ENCODE data around the gene HPSE2. TPM values are rescaled to one million over a fixed set of nuclear protein-coding genes. Genes with fewer than 3 reads are reported as not detected.
A peak's percentile ranks its signal among the peaks of the same experiment; 100 is the strongest.

HPSE2 gene
- total and polyA plus RNA-seq, 2 donors, result 0.05 to 0.14 TPM

DNA sequence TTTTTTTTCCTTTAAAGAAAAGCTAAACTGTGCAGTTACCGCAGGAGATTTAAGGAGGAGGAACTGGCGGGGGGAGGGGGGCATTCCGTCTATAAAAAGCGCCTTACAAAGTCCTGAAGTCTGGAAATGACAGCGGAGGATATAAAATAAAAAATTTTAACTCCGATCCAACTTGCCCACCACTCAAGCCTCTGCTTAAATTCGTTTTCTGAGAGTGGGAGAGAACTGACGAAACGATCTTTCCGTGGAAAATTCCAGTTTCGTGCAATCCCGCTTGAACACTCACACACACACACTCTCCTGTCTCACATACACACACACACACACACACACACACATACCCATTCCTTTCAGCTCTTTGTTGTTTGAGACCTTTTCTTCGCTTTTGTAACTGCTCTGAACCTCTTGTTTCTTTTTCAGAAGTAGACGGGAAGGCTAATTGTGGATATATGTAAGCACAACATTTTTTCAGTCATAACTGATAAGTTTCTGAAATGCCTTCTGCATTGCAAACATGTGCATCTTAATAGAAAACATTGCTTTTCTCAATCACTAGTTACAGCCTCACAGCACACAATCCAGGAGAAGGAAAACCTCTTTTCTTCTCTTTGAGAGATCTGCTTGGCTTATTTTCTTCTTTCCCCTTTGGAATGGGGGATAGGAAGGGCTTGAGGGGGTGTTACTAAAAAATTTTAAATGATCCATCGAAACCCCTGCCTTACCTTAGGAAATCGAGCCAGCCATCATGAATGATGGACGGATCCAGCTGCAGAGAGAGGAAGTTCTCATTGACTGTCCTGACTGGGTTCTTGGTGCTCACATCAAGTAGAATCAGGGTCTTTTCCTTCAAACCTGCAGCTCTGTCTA, 628 bp downstream of the HPSE2 start:
- H3K4me1 ChIP-seq (ENCODE audit: control insufficient read depth in 2 of 2, insufficient read depth in 2 of 2, low read length in 2 of 2), result peaks cover 0 to 6% of the 10 kb centered on the region in 2 donors
- no peaks in the 10 kb centered on the region for H3K36me3 ChIP-seq (ENCODE audit: control insufficient read depth in 2 of 2, insufficient read depth in 2 of 2, low read length in 1 of 2)
- no peaks in the 10 kb centered on the region for H3K9me3 ChIP-seq (ENCODE audit: control insufficient read depth in 2 of 2, insufficient read depth in 1 of 2, low read length in 1 of 2)
- peaks cover 64 to 78% of the 10 kb centered on the region in 2 donors for H3K27me3 ChIP-seq (ENCODE audit: control insufficient read depth in 2 of 2, insufficient read depth in 1 of 2, low read length in 1 of 2)
- 6% methylated on average over 17 of the region's 17 CpGs for WGBS
- no peak for DNase-seq (ENCODE audit: low read depth in 6 of 9, low spot score in 9 of 9)
- no peak overlapping the region for H3K27ac ChIP-seq (ENCODE audit: low read depth in 1 of 2, low read length in 1 of 2)
- no peak overlapping the region for H3K4me3 ChIP-seq (ENCODE audit: low read length in 2 of 2)

- Histone ChIP-seq H3K4me1 (ENCODE audit: control insufficient read depth in 2 of 2, insufficient read depth in 2 of 2, low read length in 2 of 2) (peaks cover 0 to 6% of the 10 kb centered on the region in 2 donors), H3K27me3 (ENCODE audit: control insufficient read depth in 2 of 2, insufficient read depth in 1 of 2, low read length in 1 of 2) (peaks cover 64 to 81% of the 10 kb centered on the region in 2 donors), H3K4me3 (ENCODE audit: low read length in 2 of 2) (peak overlapping the region in 1 of 2 donors; percentile 11), H3K36me3 (ENCODE audit: control insufficient read depth in 2 of 2, insufficient read depth in 2 of 2, low read length in 1 of 2) (no peaks in the 10 kb centered on the region), H3K9me3 (ENCODE audit: control insufficient read depth in 2 of 2, insufficient read depth in 1 of 2, low read length in 1 of 2) (no peaks in the 10 kb centered on the region), H3K27ac (ENCODE audit: low read depth in 1 of 2, low read length in 1 of 2) (no peak overlapping the region)
- WGBS, result 1% methylated on average over 49 of the region's 49 CpGs
- peak in 3 of 9 donors; percentile 7 to 37 (median 28) for DNase-seq (ENCODE audit: low read depth in 6 of 9, low spot score in 9 of 9)
These were observed 1.4 kb downstream of the HPSE2 start for GRCh38 chr10:99234041-99234790.

GRCh38 chr10:99233689-99234037, 2.0 kb downstream of the HPSE2 start:
- DNase-seq (ENCODE audit: low read depth in 6 of 9, low spot score in 9 of 9), result no peak
- Histone ChIP-seq H3K27me3 (ENCODE audit: control insufficient read depth in 2 of 2, insufficient read depth in 1 of 2, low read length in 1 of 2) (peaks cover 64 to 80% of the 10 kb centered on the region in 2 donors), H3K9me3 (ENCODE audit: control insufficient read depth in 2 of 2, insufficient read depth in 1 of 2, low read length in 1 of 2) (no peaks in the 10 kb centered on the region), H3K36me3 (ENCODE audit: control insufficient read depth in 2 of 2, insufficient read depth in 2 of 2, low read length in 1 of 2) (no peaks in the 10 kb centered on the region), H3K4me3 (ENCODE audit: low read length in 2 of 2) (no peak overlapping the region), H3K4me1 (ENCODE audit: control insufficient read depth in 2 of 2, insufficient read depth in 2 of 2, low read length in 2 of 2) (peaks cover 0 to 6% of the 10 kb centered on the region in 2 donors), H3K27ac (ENCODE audit: low read depth in 1 of 2, low read length in 1 of 2) (no peak overlapping the region)
- 7% methylated on average over 18 of the region's 18 CpGs for WGBS

- WGBS, result 12% methylated on average over 18 of the region's 18 CpGs
- Histone ChIP-seq H3K27me3 (ENCODE audit: control insufficient read depth in 2 of 2, insufficient read depth in 1 of 2, low read length in 1 of 2) (peaks cover 64 to 77% of the 10 kb centered on the region in 2 donors), H3K4me1 (ENCODE audit: control insufficient read depth in 2 of 2, insufficient read depth in 2 of 2, low read length in 2 of 2) (peaks cover 0 to 6% of the 10 kb centered on the region in 2 donors), H3K27ac (ENCODE audit: low read depth in 1 of 2, low read length in 1 of 2) (no peak overlapping the region), H3K9me3 (ENCODE audit: control insufficient read depth in 2 of 2, insufficient read depth in 1 of 2, low read length in 1 of 2) (no peaks in the 10 kb centered on the region), H3K36me3 (ENCODE audit: control insufficient read depth in 2 of 2, insufficient read depth in 2 of 2, low read length in 1 of 2) (no peaks in the 10 kb centered on the region), H3K4me3 (ENCODE audit: low read length in 2 of 2) (no peak overlapping the region)
- DNase-seq (ENCODE audit: low read depth in 6 of 9, low spot score in 9 of 9), result no peak
These were observed 2.5 kb downstream of the HPSE2 start for GRCh38 chr10:99233000-99233688.

DNA sequence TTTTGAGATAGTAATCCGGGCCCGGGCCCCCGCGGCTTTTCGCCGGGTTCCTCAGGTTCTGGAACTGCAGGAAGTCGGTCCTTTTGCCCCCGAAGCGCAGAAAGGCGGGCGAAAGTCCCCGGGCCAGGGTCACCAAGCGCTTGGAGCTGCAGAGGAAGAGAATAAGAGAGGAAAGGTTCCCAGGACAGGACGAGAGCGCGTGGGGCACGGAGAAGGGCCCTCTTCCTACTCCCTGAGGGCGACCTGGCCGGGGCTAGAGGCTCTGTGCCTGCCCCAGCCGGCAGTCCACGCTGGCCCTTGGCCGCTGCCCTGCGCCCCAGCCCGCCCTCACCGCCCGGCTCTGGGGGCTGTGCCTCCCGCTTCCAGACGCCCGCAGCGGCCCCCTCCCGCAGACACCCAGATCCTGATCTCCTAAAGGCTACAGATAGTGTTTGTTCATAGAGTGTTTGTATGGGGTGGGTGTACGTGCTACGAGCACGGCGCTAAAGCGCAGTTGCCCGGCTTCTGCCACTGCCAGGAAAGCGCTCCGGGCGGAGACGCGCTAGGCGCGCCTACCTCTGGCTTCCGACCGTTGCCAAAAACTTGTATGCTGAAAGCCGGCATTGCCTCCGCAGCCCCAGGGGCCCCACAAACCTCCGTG, 3.2 kb downstream of the HPSE2 start:
- Histone ChIP-seq H3K9me3 (ENCODE audit: control insufficient read depth in 2 of 2, insufficient read depth in 1 of 2, low read length in 1 of 2) (no peaks in the 10 kb centered on the region), H3K36me3 (ENCODE audit: control insufficient read depth in 2 of 2, insufficient read depth in 2 of 2, low read length in 1 of 2) (no peaks in the 10 kb centered on the region), H3K4me1 (ENCODE audit: control insufficient read depth in 2 of 2, insufficient read depth in 2 of 2, low read length in 2 of 2) (peaks cover 0 to 6% of the 10 kb centered on the region in 2 donors), H3K27ac (ENCODE audit: low read depth in 1 of 2, low read length in 1 of 2) (no peak overlapping the region), H3K27me3 (ENCODE audit: control insufficient read depth in 2 of 2, insufficient read depth in 1 of 2, low read length in 1 of 2) (peaks cover 60 to 75% of the 10 kb centered on the region in 2 donors), H3K4me3 (ENCODE audit: low read length in 2 of 2) (no peak overlapping the region)
- DNase-seq (ENCODE audit: low read depth in 6 of 9, low spot score in 9 of 9), result no peak
- 3% methylated on average over 49 of the region's 49 CpGs for WGBS

DNA sequence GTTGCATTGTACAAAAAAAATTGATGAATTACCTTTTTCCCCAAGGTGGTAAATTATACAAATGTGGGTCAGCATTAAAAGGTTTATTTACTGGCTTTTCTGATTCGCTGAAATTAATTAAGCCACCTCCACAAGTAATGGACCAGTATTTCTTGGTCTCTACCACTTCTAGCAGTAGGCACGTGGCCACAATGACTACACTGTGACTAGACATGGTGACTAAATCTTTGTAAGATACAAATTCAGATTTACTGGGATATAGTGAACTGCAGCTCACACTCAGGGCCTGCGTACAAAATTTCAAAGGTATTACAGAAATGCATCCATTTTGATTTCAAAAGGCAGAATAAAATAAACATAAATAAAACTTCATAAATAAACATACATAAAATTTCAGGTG, 10.9 kb downstream of the HPSE2 start:
- Histone ChIP-seq H3K36me3 (ENCODE audit: control insufficient read depth in 2 of 2, insufficient read depth in 2 of 2, low read length in 1 of 2) (no peaks in the 10 kb centered on the region), H3K27me3 (ENCODE audit: control insufficient read depth in 2 of 2, insufficient read depth in 1 of 2, low read length in 1 of 2) (peaks cover 0 to under 1% of the 10 kb centered on the region in 2 donors)
- 87% methylated on average over 3 of the region's 3 CpGs for WGBS

DNA sequence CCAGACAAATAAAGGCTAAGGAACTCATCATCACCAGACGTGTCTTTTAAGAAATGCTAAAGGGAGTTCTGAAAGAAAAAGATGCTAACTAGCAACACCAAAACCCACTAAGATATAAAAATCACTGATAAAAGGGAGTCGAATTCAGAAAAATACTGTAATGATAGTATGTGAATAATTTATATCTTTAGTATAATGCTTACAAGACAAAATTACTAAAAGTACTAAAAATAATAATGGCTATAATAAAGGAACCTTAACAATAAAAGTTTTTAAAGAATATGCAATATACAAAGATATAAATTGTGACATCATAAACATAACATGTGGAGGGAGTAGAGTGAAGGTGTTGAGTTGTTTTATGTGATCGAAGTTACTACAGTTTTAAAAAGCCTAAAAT, 28.3 kb downstream of the HPSE2 start:
- Histone ChIP-seq H3K27me3 (ENCODE audit: control insufficient read depth in 2 of 2, insufficient read depth in 1 of 2, low read length in 1 of 2) (no peaks in the 10 kb centered on the region), H3K4me1 (ENCODE audit: control insufficient read depth in 2 of 2, insufficient read depth in 2 of 2, low read length in 2 of 2) (no peaks in the 10 kb centered on the region), H3K9me3 (ENCODE audit: control insufficient read depth in 2 of 2, insufficient read depth in 1 of 2, low read length in 1 of 2) (peaks cover 0 to 10% of the 10 kb centered on the region in 2 donors), H3K4me3 (ENCODE audit: low read length in 2 of 2) (no peak overlapping the region), H3K27ac (ENCODE audit: low read depth in 1 of 2, low read length in 1 of 2) (no peak overlapping the region), H3K36me3 (ENCODE audit: control insufficient read depth in 2 of 2, insufficient read depth in 2 of 2, low read length in 1 of 2) (no peaks in the 10 kb centered on the region)
- WGBS, result 93% methylated on average over 3 of the region's 3 CpGs
- DNase-seq (ENCODE audit: low read depth in 6 of 9, low spot score in 9 of 9), result no peak

More for the DNA sequence above, 10.9 kb downstream of the HPSE2 start:
- no peak for DNase-seq (ENCODE audit: low read depth in 6 of 9, low spot score in 9 of 9)
- no peaks in the 10 kb centered on the region for H3K4me1 ChIP-seq (ENCODE audit: control insufficient read depth in 2 of 2, insufficient read depth in 2 of 2, low read length in 2 of 2)
- no peak overlapping the region for H3K4me3 ChIP-seq (ENCODE audit: low read length in 2 of 2)
- H3K9me3 ChIP-seq (ENCODE audit: control insufficient read depth in 2 of 2, insufficient read depth in 1 of 2, low read length in 1 of 2), result no peaks in the 10 kb centered on the region
- no peak overlapping the region for H3K27ac ChIP-seq (ENCODE audit: low read depth in 1 of 2, low read length in 1 of 2)

DNA sequence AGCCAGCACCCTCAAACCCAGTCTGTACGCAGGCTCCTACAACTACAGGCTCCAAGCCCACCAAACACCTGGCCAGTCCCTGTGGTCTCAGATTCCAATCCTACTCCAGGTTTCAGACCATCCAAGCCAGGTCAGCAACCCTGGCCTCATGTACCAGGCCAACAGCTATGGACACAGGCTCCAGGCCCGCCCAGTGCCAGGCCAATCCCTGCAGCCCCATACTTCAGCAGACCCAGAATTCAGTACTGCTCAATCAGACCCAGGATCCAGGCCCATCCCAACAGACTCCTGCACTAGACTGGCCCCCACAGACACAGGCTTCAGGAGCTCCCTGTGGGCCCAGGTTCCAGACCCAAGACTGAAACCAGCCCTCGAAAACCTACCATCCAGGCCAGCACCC, 32.3 kb downstream of the HPSE2 start:
- Histone ChIP-seq H3K9me3 (ENCODE audit: control insufficient read depth in 2 of 2, insufficient read depth in 1 of 2, low read length in 1 of 2) (peaks cover 0 to 10% of the 10 kb centered on the region in 2 donors), H3K27ac (ENCODE audit: low read depth in 1 of 2, low read length in 1 of 2) (no peak overlapping the region), H3K36me3 (ENCODE audit: control insufficient read depth in 2 of 2, insufficient read depth in 2 of 2, low read length in 1 of 2) (no peaks in the 10 kb centered on the region), H3K4me1 (ENCODE audit: control insufficient read depth in 2 of 2, insufficient read depth in 2 of 2, low read length in 2 of 2) (no peaks in the 10 kb centered on the region), H3K27me3 (ENCODE audit: control insufficient read depth in 2 of 2, insufficient read depth in 1 of 2, low read length in 1 of 2) (no peaks in the 10 kb centered on the region), H3K4me3 (ENCODE audit: low read length in 2 of 2) (no peak overlapping the region)
- DNase-seq (ENCODE audit: low read depth in 6 of 9, low spot score in 9 of 9), result no peak
- 93% methylated on average over 3 of the region's 3 CpGs for WGBS
